ENCODE measurements around the gene CCDC30. TPM values are rescaled to one million over a fixed set of nuclear protein-coding genes. Genes with fewer than 3 reads are reported as not detected.

The CCDC30 gene
- total and polyA plus RNA-seq, 9 of the 15 experiments (the other 6 are each of a cell fraction or from before 2014, with no cell fraction given), result 0.05 to 0.91 (median 0.24) TPM

- TF ChIP-seq TOE1 (IDR thresholded peaks at IDR 0.05; ENCODE audit: borderline replicate concordance) (no peak), TOE1 (CRISPR knock-in tag; IDR thresholded peaks at IDR 0.05; ENCODE audit: borderline replicate concordance, low read depth) (no peak), CBFB (CRISPR knock-in tag; IDR thresholded peaks at IDR 0.05) (no peak), SMARCB1 (IDR thresholded peaks at IDR 0.05; ENCODE audit: insufficient read length, low read depth) (no peak), DACH1 (IDR thresholded peaks at IDR 0.05; ENCODE audit: partially characterized antibody) (no peak), ZNF696 (CRISPR knock-in tag; conservative IDR thresholded peaks at IDR 0.05) (no peak), HNRNPH1 (optimal IDR thresholded peaks at IDR 0.05; ENCODE audit: low read depth, low read length) (no peak), ZFP91 (CRISPR knock-in tag; IDR thresholded peaks at IDR 0.05) (0 out of 2 replicates have a peak, but pooled peaks have one; percentile 47), NFE2L1 (tag; IDR thresholded peaks at IDR 0.05; ENCODE audit: borderline replicate concordance, low read depth) (no peak), ZNF639 (CRISPR knock-in tag; conservative IDR thresholded peaks at IDR 0.05 in 1 of 2, IDR thresholded peaks at IDR 0.05 in 1 of 2) (no peak), FOXA1 (IDR thresholded peaks at IDR 0.05; ENCODE audit: borderline replicate concordance) (no peak), ARID3A (IDR thresholded peaks at IDR 0.05; ENCODE audit: borderline replicate concordance, low read depth, low read length) (no peak), NEUROD1 (IDR thresholded peaks at IDR 0.05; ENCODE audit: borderline replicate concordance, low read depth, low read length, partially characterized antibody) (no peak), HNRNPLL (IDR thresholded peaks at IDR 0.05; ENCODE audit: low read depth, low read length, poor library complexity, severe bottlenecking) (no peak), ETV5 (CRISPR knock-in tag; IDR thresholded peaks at IDR 0.05; ENCODE audit: low read depth) (no peak), HCFC1 (IDR thresholded peaks at IDR 0.05; ENCODE audit: low read depth, low read length) (no peak), TRIM24 (IDR thresholded peaks at IDR 0.05) (no peak), FOXK2 (conservative IDR thresholded peaks at IDR 0.05 in 1 of 2, IDR thresholded peaks at IDR 0.05 in 1 of 2; ENCODE audit: low read depth in 2 of 2) (no peak)
- TF ChIP-seq, protein P1, sequence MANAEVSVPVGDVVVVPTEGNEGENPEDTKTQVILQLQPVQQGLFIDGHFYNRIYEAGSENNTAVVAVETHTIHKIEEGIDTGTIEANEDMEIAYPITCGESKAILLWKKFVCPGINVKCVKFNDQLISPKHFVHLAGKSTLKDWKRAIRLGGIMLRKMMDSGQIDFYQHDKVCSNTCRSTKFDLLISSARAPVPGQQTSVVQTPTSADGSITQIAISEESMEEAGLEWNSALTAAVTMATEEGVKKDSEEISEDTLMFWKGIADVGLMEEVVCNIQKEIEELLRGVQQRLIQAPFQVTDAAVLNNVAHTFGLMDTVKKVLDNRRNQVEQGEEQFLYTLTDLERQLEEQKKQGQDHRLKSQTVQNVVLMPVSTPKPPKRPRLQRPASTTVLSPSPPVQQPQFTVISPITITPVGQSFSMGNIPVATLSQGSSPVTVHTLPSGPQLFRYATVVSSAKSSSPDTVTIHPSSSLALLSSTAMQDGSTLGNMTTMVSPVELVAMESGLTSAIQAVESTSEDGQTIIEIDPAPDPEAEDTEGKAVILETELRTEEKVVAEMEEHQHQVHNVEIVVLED (CRISPR knock-in tag; IDR thresholded peaks at IDR 0.05), result no peak
- TF ChIP-seq, protein P2, sequence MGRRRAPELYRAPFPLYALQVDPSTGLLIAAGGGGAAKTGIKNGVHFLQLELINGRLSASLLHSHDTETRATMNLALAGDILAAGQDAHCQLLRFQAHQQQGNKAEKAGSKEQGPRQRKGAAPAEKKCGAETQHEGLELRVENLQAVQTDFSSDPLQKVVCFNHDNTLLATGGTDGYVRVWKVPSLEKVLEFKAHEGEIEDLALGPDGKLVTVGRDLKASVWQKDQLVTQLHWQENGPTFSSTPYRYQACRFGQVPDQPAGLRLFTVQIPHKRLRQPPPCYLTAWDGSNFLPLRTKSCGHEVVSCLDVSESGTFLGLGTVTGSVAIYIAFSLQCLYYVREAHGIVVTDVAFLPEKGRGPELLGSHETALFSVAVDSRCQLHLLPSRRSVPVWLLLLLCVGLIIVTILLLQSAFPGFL (CRISPR knock-in tag; IDR thresholded peaks at IDR 0.05), result 0 out of 2 replicates have a peak, but pooled peaks have one; percentile 74
These were observed 195.8 kb downstream of the CCDC30 start (continued) for GRCh38 chr1:42658877-42659337.
